Measurements from ENCODE around the gene RCAN1.

Gene RCAN1

GRCh38 chr21:34606051-34606450 lies 8.9 kb downstream of the RCAN1 start:
- TF ChIP-seq TAF1 (IDR thresholded peaks at IDR 0.05; ENCODE audit: borderline replicate concordance, insufficient read depth, low read length): no peak
- no peak for TF ChIP-seq POLR2AphosphoS5 (IDR thresholded peaks at IDR 0.05; ENCODE audit: low read depth, low read length)
- TF ChIP-seq REST (IDR thresholded peaks at IDR 0.05; ENCODE audit: insufficient read depth in 1 of 2, low read depth in 2 of 2, low read length in 2 of 2): no peak
- no peak for TF ChIP-seq SIN3A (IDR thresholded peaks at IDR 0.05; ENCODE audit: borderline replicate concordance, insufficient read depth, low read length)
- TF ChIP-seq FOXP2 (optimal IDR thresholded peaks at IDR 0.05; ENCODE audit: borderline replicate concordance, extremely low read depth, extremely low read length, insufficient read depth): no peak

GRCh38 chr21:34604556-34604955 lies 10.4 kb downstream of the RCAN1 start:
- TF ChIP-seq SIN3A (IDR thresholded peaks at IDR 0.05; ENCODE audit: borderline replicate concordance, insufficient read depth, low read length) (no peak), FOXP2 (optimal IDR thresholded peaks at IDR 0.05; ENCODE audit: borderline replicate concordance, extremely low read depth, extremely low read length, insufficient read depth) (no peak), POLR2AphosphoS5 (IDR thresholded peaks at IDR 0.05; ENCODE audit: low read depth, low read length) (no peak), TAF1 (IDR thresholded peaks at IDR 0.05; ENCODE audit: borderline replicate concordance, insufficient read depth, low read length) (no peak), REST (IDR thresholded peaks at IDR 0.05; ENCODE audit: insufficient read depth in 1 of 2, low read depth in 2 of 2, low read length in 2 of 2) (no peak)

GRCh38 chr21:34603710-34604057 lies 11.2 kb downstream of the RCAN1 start:
- TF ChIP-seq TAF1 (IDR thresholded peaks at IDR 0.05; ENCODE audit: borderline replicate concordance, insufficient read depth, low read length) (no peak), FOXP2 (optimal IDR thresholded peaks at IDR 0.05; ENCODE audit: borderline replicate concordance, extremely low read depth, extremely low read length, insufficient read depth) (no peak), REST (IDR thresholded peaks at IDR 0.05; ENCODE audit: insufficient read depth in 1 of 2, low read depth in 2 of 2, low read length in 2 of 2) (no peak), SIN3A (IDR thresholded peaks at IDR 0.05; ENCODE audit: borderline replicate concordance, insufficient read depth, low read length) (no peak)

GRCh38 chr21:34603002-34603709 lies 11.8 kb downstream of the RCAN1 start:
- no peak for TF ChIP-seq SIN3A (IDR thresholded peaks at IDR 0.05; ENCODE audit: borderline replicate concordance, insufficient read depth, low read length)
- no peak for TF ChIP-seq POLR2AphosphoS5 (IDR thresholded peaks at IDR 0.05; ENCODE audit: low read depth, low read length)
- TF ChIP-seq REST (IDR thresholded peaks at IDR 0.05; ENCODE audit: insufficient read depth in 1 of 2, low read depth in 2 of 2, low read length in 2 of 2): no peak
- TF ChIP-seq TAF1 (IDR thresholded peaks at IDR 0.05; ENCODE audit: borderline replicate concordance, insufficient read depth, low read length): no peak
- no peak for TF ChIP-seq FOXP2 (optimal IDR thresholded peaks at IDR 0.05; ENCODE audit: borderline replicate concordance, extremely low read depth, extremely low read length, insufficient read depth)
